ENCODE measurements around the gene ADPRM.
"Not testable (repeated sequence)": the region's sequence is repeated elsewhere in the genome, so short reads cannot be mapped to it uniquely, and the experiment has no call there.

The ADPRM gene

DNA sequence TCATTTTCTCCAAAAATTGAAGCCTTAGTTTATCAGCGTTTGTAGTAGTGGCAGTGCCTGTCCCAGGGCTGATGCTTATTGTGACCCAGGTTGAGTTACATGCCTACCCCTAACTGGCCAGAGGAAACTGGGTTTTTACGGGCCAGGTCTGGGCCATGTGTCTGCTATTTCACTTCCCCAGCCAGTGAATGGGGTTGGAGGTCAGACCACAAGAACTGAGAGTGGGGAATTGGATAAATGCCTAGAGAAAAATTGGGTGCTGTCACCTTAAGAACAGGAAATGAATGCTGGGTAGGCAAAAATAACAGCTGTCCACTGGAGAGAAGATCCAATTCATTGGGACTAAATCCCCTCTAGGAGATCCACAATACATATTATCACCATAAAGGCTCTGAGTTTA lies 5.2 kb downstream of the ADPRM start:
- no peak for DNase-seq

DNA sequence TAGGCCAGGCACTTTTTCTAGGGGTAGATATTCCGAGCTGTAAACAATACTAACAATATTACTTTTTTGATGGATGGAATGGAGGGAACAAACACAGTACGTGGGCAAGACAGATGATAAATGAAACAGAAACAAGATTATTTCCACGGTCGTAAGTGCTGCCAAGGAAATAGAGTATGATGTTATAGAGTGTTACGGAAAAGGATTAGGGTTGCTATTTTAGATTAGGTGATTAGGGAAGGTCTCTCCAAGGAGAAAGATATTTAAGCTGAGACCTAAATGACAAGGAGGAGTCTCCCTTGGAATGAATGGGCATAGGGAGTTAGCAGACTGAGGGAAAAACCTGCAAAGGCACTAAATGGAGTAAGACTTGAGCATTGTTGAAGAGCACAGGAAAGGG lies 8.3 kb downstream of the ADPRM start:
- DNase-seq = no peak

DNA sequence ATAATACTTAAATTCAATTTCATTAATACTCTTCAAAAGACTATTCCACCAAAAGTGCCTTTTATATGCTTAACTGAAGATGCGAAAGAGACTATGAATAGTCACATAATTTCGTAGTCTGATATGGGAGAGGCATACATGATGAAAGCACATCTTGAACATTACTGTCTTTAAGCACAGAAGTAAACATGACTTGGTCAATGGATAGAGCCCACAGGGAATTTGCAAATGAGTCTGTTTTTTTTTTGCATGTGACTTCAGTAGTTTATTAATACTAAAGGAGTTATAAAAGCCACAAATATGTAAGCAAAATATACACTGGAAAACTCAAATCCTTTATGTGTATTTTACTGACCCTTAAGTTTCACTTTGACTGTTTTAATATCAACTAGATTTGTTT lies 15.9 kb downstream of the ADPRM start:
- no peak for DNase-seq

DNA sequence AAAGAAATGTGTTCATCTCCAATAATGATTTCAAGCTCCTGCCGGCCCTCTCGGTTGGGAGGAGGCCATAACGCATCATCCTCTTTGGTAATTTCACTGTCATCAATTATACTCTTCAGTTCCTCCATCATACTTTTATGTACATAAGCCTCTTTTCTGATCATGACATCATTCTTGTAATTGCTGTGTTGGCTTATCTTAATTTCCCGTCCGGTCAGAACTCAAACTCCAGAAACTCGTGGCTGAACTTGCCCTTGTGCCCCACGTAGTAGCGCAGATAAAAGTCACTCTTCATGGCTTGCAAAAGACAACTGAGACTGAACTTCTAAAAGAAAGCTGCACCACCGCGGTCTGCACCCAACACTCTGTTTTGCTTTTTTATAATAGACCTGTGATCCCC lies 18.8 kb downstream of the ADPRM start:
- DNase-seq = no peak

DNA sequence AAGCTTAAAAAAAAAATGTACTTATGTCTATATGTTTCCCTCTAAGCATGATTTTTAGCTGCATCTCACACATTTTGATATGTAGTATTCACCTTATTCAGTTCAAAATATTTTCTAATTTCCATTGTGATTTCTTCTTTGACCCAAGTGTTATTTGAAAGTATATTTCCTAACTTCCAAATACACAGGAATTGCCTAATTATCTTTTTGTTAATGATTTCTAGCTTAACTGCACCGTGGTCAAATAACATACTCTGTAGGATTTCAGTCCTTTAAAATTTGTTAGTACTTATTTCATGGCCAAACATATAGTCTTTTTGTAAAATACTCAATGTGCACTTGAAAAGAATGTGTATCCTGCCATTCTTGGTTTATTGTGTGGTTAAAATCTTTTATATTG lies 21.2 kb downstream of the ADPRM start:
- no peak for DNase-seq

DNA sequence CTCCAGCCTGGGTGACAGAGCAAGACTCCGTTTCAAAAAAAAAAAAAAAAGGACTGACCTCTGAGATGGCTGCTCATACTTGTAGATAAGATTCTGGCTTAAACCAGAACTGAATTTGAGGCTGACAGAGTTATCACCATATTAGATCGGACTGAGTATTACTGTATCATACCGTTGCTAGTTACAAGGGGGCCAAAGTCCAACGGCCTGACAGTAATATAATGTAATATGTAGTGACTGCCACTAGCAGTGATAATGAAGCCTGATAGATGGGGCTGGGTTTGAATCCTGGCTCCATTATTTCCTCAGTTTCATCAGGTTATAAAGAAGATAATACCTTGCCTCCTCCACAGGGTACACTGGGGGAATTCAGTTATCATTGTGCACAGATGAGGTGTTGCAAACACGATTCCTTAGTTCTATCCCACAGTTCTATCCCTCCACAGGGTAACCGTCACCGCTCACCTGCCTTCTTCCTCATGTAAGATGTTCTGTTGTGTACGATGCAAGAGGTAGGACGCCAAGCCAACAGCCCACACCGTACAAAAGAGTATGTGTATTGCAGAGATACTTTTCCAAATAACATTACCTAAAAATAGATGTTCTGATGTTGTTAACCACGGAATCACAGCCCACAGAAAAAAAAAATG lies 27.3 kb downstream of the ADPRM start:
- no peak for DNase-seq

DNA sequence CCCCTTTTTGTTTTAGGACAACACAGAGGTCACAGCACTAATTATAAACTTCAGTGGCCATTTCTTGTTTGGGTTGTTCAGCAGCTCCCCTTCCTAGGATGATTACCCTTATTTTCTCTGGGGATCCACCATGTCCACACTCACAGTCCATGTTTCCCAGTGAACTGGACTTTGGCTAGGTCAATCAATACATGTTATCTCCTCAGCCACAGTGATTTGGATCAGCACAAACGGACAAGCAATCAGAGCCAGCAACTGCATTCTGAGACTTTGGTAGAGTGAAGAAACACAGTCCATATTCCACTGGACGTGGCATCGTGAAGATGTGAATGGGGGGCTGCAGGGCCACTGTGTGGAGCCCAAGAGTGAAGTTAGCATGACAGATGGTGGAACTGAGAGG lies 27.9 kb downstream of the ADPRM start:
- no peak for DNase-seq

DNA sequence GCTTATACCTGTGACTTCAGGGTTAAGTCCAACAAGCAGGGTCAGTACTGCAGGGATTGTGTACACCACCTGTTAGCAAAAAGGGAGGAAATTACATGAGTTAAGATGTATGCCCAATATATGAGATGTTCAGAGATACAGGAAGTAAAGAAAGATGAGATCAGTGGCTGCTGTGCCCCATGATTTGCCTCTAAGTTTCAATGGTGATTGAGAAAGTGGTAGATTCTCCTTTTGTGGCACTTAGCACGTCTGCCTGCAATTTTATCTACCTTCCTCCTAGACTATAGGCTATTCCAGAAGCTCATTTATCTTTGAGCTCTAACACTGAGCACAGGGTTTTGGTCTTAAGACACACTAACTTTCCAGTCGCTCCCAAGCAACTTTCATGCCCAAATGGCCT lies 28.8 kb downstream of the ADPRM start:
- DNase-seq = no peak

DNA sequence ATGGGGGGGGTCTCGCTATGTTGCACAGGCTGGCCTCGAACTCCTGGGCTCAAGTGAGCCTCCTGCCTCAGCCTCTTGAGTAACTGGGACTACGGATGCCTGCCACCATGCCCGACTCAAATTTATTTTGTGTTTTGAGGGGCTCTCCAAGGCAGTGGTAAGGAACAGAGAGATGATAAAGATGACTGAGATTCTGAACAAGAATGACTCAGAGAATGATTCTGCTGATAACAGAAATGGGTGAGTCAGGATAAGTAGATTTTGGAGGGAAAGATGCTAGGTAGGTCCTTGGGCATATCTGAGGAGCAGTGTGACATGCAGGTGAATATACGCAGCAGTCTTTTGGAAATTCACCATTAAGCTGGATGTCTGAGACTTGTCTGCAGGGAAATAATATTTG lies 29.8 kb downstream of the ADPRM start:
- DNase-seq = no peak

DNA sequence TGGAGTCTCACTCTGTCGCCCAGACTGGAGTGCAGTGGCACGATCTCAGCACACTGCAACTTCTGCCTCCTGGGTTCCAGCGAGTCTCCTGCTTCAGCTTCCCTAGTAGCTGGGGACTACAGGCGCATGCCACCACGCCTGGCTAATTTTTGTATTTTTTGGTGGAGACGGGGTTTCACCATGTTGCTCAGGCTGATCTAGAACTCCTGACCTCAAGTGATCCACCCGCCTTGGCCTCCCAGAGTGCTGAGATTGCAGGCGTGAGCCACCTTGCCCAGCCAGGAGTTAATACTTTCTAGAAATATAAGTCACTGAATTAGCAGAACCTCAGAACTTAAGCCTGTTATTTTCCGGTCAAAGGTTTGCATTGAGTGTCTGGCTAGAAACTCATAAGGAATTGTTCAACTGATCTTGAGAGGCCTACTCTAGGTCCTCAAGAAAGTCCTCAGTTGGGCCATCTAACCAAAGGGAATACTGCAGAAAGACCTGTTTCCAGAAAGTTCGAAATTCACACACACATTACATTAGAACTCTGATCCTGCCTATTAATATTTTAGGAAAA lies 31.0 kb downstream of the ADPRM start:
- no peak for DNase-seq

DNA sequence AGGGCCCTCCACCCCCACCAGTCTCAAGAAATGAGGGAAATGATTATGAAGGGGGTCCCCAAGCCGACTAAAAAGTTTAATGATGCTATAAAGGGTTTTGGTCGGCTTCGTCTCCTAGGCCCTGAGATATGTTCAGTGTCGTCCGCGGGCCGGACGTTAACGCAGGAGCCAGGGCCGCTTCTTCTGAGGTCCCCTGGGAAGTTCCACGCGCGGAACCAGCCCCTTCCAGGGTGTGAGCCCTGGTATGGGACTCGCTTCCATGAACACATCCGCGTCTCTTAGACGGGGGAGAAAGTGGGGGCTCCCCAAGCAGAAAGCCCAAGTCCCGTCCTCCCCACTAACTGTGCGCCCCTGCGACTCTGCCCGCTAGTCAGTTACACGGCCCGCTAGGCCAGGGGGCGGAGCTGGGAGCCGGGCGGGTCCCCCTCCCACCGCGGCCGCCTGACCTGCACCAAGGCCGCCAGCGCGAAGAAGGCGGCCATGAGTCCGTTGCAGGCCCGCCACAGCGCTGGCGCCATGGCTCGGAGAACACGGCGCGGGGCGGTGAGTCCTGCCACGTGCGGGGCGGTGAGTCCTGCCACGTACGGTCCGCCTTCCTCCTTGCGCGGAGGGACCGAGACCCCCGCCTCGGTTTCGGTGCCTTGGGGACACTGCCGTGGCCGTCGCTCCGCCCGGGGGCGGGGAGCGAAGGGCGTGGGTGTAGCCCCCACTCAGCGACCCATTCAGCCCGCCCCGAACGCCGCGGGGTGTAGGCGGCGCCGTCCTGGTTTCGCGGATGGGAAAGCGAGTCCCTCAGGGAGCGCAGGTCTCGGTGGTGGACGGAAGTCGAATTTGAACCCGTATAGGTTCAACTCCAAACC lies 32.2 kb downstream of the ADPRM start, which contains the start of gene TMEM220:
Gene TMEM220 (minus strand): TSS at position 690 of the 860 bp plus-strand sequence. CDS start 172 bp downstream, at position 518.
- DNase-seq = no peak

DNA sequence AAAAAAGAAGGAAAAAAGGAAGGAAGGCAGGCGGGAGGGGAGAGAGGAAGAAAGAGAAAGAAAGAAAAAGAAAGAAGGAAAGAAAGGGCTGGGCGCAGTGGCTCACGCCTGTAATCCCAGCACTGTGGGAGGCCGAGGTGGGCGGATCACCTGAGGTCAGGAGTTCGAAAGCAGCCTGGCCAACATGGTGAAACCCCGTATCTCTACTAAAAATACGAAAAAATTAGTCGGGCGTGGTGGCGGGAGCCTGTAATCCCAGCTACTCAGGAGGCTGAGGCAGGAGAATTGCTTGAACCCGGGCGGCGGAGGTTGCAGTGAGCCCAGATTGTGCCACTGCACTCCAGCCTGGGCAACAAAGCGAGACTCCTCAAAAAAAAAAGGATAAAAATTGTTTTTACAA lies 32.9 kb downstream of the ADPRM start:
- DNase-seq = not testable (repeated sequence)

DNA sequence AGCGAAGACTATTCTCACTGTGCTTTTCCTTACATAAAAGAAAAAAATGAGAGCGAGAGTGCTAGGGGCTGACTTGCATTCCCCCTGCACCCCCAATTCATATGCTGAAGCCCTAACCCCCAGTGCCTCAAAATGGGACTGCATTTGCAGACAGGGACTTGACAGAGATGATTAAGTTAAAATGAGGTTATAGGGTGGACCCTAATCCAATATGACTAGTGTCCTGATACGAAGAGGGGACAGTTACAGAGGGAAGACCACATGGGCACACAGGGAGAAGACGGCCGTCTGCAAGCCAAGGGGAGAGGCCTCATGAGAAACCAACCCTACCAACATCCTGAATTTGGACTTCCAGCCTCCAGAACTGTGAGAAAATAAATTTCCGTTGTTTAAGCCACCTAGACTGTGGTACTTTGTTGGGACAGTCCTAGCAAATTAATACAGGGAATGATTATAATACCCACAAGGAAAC lies 34.0 kb downstream of the ADPRM start:
- no peak for DNase-seq

DNA sequence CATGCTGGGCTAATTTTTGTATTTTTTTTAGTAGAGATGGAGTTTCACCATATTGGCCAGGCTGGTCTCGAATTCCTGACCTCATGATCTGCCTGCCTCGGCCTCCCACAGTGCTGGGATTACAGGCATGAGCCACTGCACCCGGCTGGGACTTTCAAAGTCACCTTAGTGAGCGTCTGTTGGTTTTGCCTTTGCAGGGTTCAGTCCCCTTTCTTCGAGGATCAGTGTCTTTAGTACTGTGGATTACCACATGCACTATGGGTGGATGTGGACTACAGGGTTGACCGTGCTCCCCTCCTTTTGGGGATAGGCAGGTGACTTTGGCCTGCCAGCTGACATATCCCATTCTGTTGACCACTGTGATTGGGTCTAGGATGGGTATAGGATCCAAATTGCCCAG lies 34.7 kb downstream of the ADPRM start:
- not testable (repeated sequence) for DNase-seq

DNA sequence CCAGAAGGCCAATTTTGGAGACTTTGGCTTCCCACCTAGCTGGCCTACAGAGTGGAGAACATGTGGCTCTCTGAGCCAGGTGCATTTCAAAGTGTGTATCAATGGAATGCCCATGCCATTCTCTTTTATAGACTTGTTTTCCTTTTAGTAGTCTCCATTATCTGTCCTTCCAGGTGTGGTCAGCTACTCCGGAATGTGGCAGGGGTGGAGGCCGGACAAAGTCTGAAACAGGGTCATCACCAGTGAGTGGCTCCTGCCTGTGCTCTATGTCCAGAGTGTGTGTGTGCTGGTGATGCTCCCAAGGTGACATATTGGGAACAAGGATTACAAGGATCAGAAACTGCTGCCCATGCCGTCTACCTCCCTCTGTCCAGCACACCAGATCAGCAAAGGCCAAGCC lies 36.3 kb downstream of the ADPRM start:
- DNase-seq = no peak

DNA sequence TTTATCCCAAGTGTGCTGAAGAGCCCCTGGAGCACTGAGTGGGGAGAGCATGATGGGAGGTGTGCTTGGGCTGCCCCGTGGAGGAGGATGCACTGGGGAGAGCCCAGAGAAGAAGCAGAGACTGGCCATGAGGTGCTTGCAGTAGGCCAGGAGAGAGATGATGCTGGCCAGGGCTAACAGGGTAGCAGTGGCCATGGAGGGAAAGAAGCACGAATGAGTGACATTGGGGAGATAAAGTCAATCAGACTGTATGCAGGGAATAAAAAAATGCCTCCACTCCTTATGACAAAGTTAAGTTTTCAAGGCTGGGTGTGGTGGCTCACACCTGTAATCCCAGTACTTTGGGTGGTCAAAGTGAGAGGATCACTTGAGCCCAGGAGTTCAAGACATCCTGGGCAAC lies 37.9 kb downstream of the ADPRM start:
- no peak for DNase-seq

DNA sequence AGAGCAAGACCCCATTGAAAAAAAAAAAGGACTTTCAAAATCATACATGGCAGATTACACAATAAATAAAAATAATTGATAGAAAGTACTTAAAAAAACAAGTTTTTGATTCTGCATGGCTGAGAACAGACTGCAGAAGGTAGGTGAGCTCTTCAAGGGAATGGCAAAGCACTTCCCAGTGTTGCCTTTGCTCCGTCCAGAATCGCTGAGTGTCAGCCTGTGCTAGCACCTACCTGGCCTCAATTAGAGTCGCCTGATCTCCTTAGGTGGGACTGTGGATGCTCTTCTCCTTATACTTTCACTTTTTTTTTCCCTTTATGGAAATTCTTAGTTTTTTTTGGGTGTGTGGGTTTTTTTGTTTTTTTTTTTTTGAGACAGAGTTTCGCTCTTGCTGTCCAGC lies 38.4 kb downstream of the ADPRM start:
- no peak for DNase-seq

DNA sequence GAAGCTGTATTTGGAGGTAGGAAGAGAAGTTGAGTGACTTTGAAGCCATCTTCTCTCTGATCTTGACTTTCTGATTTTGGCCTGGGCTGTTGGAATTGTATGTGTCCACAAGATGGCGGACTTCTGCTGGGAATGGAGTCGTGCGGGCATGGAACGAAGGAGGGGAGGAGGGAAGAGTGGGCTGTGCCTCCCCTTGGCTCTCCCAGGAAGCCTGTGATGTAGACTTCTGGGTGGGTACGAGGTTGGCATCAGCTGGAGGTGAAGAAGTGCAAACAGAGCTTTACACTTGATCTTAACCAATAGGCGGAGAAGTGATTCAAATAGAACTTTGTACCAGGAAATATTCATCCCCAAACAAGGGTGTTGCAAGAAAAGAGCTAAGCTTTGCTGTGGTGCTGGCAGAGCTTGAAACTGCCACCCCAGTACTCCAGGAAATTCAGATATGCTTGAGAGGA lies 39.8 kb downstream of the ADPRM start:
- no peak for DNase-seq

DNA sequence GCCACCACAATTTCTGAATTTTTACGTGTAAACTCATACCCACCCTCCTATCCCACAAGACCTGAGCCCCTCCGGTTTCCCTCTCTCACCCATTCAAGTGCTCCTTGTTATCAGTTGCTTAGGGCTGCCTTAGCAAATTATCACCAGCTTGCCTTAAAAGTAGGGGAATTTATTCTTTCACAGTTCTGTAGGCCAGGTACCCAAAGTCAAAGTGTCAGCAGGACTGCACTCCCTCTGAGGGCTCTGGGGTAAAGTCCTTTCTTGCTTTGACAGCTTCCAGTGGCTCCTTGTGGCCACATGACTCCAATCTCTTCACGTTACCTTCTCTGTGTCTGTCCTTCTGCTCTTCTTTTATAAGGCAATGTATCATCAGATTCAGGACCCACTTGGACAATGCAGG lies 40.3 kb downstream of the ADPRM start:
- DNase-seq = no peak

DNA sequence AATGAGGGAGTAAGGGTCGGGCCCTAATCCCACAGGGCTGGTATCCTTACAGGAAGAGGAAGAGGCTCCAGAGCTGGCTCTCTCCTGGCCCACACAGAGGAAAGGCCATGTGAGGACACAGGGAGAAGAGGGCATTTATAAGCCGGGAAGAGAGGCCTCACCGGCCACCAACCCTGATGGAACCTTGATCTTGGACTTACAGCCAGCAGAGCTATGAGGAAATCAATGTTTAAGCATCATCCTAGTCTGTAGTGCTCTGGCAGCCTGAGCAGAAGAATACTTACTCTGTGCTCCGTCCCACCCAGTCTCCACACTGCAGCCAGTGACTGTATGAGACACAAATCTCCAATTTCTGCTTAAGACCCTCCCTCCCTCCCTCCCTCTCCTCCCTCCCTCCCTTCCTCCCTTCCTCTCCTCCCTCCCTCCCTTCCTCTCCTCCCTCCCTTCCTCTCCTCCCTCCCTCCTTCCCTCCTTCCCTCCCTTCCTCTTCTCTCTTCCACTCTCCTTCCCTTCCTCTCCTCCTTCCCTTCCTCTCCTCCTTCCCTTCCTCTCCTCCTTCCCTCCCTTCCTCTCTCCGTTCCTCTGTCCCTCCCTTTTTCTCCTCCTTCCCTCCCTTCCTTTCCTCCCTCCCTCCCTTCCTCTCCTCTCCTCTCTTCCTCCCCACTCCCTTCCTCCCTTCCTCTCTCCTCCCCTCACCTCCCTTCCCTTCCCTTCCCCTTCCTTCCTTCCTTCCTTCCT lies 41.3 kb downstream of the ADPRM start:
- DNase-seq = no peak

DNA sequence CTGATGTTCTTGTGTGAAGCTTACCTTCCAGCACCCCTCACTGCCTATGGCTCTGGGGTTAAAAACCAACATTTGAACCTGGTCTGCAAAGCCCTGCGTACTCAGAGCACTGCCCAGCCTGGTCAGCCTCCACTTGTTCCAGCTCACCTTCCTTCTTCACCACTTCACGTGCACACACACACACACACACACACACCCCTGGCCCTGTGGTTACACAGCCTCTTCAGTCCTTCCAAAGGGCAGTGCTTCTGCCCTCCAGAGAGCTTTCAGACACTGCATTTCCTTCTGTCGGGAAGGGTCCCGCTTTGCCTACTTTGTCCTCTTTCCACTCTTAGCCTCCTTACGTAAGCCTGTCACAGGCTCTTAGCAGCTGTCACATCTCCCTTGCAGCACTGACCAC lies 42.0 kb downstream of the ADPRM start:
- no peak for DNase-seq

DNA sequence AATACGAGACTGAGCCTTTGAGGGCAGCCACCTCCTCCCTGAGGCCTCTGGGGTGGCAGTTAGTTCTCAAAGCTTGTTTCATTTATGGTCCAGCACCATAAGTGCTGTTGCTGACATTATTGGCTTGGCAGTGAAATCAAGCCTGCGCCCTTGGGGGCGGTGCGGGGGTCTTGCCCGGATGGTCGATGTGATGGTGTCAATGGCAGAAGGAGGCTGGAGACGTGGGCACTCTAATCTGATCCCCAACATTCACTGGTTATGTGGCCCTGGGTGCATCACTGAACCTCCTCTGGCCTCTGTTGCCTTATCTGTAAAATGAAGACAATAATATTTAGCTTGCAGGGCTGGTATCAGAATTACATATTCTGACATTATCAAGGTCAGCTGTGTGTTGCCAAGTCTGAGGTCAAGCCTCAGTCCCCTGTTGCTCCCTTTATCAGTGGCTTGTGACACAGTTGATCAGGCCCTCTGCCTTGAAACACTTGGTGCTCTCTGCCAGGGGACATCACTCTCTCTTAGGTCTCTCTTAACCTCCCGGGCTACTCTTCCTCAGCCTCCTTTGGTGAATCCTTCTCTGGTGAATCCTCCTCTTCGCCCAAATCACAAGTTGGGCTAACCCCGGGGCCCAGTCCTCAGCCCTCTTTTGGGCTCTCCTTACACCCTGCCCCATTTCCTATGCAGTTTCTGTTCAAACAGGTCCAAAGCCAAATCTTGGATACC lies 44.2 kb downstream of the ADPRM start:
- DNase-seq = no peak

DNA sequence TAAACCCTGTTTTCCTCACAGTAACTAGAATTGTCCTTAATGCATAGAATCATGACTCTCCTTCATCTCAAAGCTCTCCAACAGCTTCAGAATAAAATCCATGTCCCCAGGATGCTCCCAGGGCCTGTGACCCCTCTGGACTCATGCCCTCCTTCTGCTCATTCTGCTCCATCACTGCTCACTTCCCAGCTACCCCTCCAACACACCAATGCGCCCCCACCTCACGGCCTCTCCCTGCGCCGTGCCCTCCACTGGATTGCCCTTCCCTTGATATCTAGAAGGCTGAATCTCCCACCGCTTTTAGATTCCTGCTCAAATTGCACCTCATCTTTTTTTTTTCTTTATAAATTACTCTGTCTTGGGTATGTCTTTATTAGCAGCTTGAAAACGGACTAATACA lies 45.0 kb downstream of the ADPRM start:
- no peak for DNase-seq
